ENCODE results near the gene ZFHX3. TPM values are rescaled to one million over a fixed set of nuclear protein-coding genes. Genes with fewer than 3 reads are reported as not detected.

The ZFHX3 gene
- total RNA-seq, 1 donor from 2014 or later, result 68.1 TPM

DNA sequence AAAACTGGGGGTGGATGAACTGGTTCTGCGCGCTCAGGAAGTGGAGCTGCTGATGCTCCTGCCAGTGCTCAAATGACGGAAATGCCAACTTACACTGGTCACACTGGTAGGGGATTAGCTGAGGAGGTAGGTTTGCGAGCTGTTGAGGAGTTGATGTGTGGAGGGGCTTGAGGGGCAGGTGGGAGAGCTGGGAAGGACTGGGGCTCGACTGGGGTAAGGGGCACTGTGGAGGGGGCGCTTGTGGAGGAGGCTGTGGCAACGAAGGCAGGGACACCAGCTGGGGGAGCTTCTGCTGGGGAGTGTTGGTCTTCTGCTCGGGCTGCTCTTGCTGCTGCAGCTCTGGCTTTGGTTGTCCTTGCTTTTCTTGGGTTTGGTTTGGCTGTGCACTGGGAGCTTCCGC, 252.9 kb downstream of the ZFHX3 start:
- Mint-ChIP-seq H3K9me3 (no peaks in the 10 kb centered on the region), H3K27me3 (ENCODE audit: low read depth) (no peaks in the 10 kb centered on the region), H3K27ac (no peak overlapping the region), H3K4me3 (no peak overlapping the region), H3K36me3 (peaks cover 86% of the 10 kb centered on the region), H3K4me1 (no peaks in the 10 kb centered on the region)
- no peak for DNase-seq (ENCODE audit: low spot score in 2 of 2, unreplicated experiment in 2 of 2)
- TF ChIP-seq, protein P1, sequence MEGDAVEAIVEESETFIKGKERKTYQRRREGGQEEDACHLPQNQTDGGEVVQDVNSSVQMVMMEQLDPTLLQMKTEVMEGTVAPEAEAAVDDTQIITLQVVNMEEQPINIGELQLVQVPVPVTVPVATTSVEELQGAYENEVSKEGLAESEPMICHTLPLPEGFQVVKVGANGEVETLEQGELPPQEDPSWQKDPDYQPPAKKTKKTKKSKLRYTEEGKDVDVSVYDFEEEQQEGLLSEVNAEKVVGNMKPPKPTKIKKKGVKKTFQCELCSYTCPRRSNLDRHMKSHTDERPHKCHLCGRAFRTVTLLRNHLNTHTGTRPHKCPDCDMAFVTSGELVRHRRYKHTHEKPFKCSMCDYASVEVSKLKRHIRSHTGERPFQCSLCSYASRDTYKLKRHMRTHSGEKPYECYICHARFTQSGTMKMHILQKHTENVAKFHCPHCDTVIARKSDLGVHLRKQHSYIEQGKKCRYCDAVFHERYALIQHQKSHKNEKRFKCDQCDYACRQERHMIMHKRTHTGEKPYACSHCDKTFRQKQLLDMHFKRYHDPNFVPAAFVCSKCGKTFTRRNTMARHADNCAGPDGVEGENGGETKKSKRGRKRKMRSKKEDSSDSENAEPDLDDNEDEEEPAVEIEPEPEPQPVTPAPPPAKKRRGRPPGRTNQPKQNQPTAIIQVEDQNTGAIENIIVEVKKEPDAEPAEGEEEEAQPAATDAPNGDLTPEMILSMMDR (IDR thresholded peaks at IDR 0.05; ENCODE audit: unreplicated experiment), result no peak

DNA sequence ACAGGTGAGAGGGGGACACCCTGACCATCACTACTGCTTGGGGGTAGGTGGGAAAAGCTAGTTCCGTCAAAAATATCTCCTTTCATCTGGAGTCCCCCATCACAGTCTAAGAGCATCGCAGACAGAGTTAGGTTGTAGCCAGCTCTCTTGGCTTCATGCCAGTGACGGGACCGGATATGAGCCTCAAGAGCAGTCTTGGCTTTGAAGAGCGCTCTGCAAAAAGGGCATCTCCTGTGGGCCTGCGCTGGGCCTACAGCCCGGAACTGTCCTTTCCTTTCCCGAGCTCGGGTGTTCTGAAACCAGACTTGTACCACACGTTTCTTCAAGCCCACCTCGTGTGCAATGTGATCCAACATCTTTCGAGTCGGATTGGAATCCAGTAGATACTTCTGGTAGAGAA, 253.6 kb downstream of the ZFHX3 start:
- no peaks in the 10 kb centered on the region for H3K27me3 Mint-ChIP-seq (ENCODE audit: low read depth)
- no peaks in the 10 kb centered on the region for H3K9me3 Mint-ChIP-seq
- H3K36me3 Mint-ChIP-seq, result peaks cover 86% of the 10 kb centered on the region

DNA sequence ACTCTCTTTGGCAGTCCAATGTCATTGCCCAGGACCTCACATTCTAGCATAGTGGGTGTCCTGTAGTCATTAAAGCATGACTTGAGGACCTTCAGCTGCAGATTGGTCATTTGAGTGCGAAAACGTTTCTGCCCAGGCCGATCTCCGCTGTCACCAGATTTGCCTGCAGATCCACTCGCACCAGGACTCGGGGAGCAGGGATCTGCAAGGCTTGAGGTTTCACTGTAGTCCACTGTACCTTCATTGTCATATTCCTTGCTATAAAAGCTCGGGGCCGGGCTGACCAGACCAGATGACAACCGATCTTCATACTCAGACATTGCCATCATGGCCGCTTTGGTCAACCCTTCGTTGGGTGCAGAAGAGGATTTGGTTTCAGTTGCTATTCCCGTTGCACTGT, 254.2 kb downstream of the ZFHX3 start:
- H3K4me1 Mint-ChIP-seq, result no peaks in the 10 kb centered on the region
- no peaks in the 10 kb centered on the region for H3K9me3 Mint-ChIP-seq
- H3K4me3 Mint-ChIP-seq, result no peak overlapping the region
- no peak for DNase-seq (ENCODE audit: low spot score in 2 of 2, unreplicated experiment in 2 of 2)
- TF ChIP-seq, protein P1 (IDR thresholded peaks at IDR 0.05; ENCODE audit: unreplicated experiment), result no peak
- H3K27ac Mint-ChIP-seq, result no peak overlapping the region
- H3K36me3 Mint-ChIP-seq, result peaks cover 83% of the 10 kb centered on the region
- H3K27me3 Mint-ChIP-seq (ENCODE audit: low read depth), result no peaks in the 10 kb centered on the region

More for the DNA sequence above, 253.6 kb downstream of the ZFHX3 start:
- no peak for DNase-seq (ENCODE audit: low spot score in 2 of 2, unreplicated experiment in 2 of 2)
- H3K4me3 Mint-ChIP-seq, result no peak overlapping the region
- H3K4me1 Mint-ChIP-seq, result no peaks in the 10 kb centered on the region
- TF ChIP-seq, protein P1 (IDR thresholded peaks at IDR 0.05; ENCODE audit: unreplicated experiment), result no peak
- H3K27ac Mint-ChIP-seq, result no peak overlapping the region

DNA sequence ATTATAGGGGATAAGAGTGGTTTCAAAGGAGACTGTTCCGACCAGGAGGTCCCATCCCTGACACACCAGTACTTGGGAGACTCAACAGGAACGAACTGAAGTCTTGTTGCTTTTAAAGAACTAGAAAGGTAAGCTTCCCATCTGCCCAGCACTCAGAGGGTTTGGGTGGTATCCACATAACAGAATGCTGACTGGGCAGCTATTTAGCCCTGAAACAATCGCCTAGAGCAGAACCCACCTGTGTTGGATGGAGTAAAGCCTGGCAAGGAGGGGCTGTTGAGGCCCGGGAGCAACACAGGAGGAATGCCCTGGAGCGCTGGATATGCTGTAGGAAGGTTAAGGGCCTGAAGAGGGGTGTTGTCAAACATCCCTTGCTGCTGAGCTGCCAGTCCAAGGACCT, 254.9 kb downstream of the ZFHX3 start:
- DNase-seq (ENCODE audit: low spot score in 2 of 2, unreplicated experiment in 2 of 2), result no peak
- Mint-ChIP-seq H3K4me1 (peaks cover 1% of the 10 kb centered on the region), H3K9me3 (no peaks in the 10 kb centered on the region), H3K36me3 (peaks cover 82% of the 10 kb centered on the region), H3K27ac (no peak overlapping the region), H3K27me3 (ENCODE audit: low read depth) (no peaks in the 10 kb centered on the region), H3K4me3 (no peak overlapping the region)
- TF ChIP-seq, protein P1 (IDR thresholded peaks at IDR 0.05; ENCODE audit: unreplicated experiment), result no peak

DNA sequence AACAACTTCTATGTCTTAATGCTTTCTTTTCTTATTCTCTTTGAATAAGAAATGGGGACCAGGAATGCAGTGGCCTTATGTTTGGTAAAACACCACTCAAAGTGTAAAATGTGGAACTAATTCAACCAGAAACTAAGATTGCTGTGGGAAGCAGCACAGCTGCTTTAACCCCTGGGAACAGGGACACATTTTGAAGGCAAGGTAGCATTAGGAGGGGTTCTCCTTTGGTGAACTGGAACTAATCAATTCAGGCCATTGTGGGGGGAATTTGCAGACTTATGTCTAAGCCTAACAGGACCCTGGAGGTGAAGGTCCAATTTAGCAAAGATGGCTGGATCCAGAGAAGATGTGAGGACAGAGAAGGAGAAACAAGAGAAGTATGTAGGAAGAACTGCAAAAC, 256.1 kb downstream of the ZFHX3 start:
- no peak for DNase-seq (ENCODE audit: low spot score in 2 of 2, unreplicated experiment in 2 of 2)
- no peak overlapping the region for H3K4me3 Mint-ChIP-seq
- no peak overlapping the region for H3K27ac Mint-ChIP-seq
- H3K27me3 Mint-ChIP-seq (ENCODE audit: low read depth), result no peaks in the 10 kb centered on the region
- TF ChIP-seq, protein P1 (IDR thresholded peaks at IDR 0.05; ENCODE audit: unreplicated experiment), result no peak
- peaks cover 6% of the 10 kb centered on the region for H3K4me1 Mint-ChIP-seq
- H3K36me3 Mint-ChIP-seq, result peaks cover 77% of the 10 kb centered on the region
- no peaks in the 10 kb centered on the region for H3K9me3 Mint-ChIP-seq

DNA sequence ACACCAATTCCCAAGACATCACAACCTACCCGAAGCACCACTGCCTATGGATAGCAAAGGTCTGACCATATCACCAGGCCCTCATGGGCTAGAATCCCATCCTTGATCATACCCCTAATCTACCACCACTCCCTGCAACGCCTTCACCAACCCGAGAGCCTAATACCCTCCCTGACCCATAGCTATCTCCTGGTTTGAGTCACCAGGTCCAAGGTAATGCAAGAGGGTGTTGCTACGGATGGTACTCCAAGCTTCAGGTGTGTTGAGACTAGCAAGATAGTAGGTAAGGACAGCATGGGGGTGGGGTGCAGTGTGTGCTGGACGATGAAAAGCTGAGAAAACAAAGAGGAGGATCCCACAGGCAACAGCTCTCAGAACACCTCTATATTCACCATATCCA, 258.0 kb downstream of the ZFHX3 start:
- TF ChIP-seq, protein P1 (IDR thresholded peaks at IDR 0.05; ENCODE audit: unreplicated experiment), result no peak
- Mint-ChIP-seq H3K4me3 (no peak overlapping the region), H3K27ac (no peak overlapping the region), H3K9me3 (no peaks in the 10 kb centered on the region), H3K27me3 (ENCODE audit: low read depth) (no peaks in the 10 kb centered on the region), H3K4me1 (peaks cover 18% of the 10 kb centered on the region), H3K36me3 (peaks cover 62% of the 10 kb centered on the region)
- no peak for DNase-seq (ENCODE audit: low spot score in 2 of 2, unreplicated experiment in 2 of 2)

Measured in mesothelial cell of epicardium (in vitro differentiated cells).